Hypothalamus (tissue), 51 donors: ENCODE data around the gene NOC4L.

ENCODE experiments used
- DNase-seq, 51 donors: peaks; one replicate each; lab custom pipeline; 2025; lab: John Stamatoyannopoulos, UW

NOC4L gene

GRCh38 chr12:132178801-132179401 lies 34.6 kb downstream of the NOC4L start:
- peak in 1 of 51 donors; percentile 32 for DNase-seq

- no peak for DNase-seq
Measured at GRCh38 chr12:132179431-132180362, 35.4 kb downstream of the NOC4L start.

GRCh38 chr12:132180648-132181546 lies 36.6 kb downstream of the NOC4L start:
- no peak for DNase-seq

- no peak for DNase-seq
Measured at GRCh38 chr12:132181570-132182200, 37.4 kb downstream of the NOC4L start.

- no peak for DNase-seq
Measured at GRCh38 chr12:132182206-132182710, 38.0 kb downstream of the NOC4L start.

- DNase-seq = peak in 1 of 51 donors; percentile 61
Measured at GRCh38 chr12:132182711-132183365, 38.6 kb downstream of the NOC4L start.

- DNase-seq = no peak
Measured at GRCh38 chr12:132185705-132186104, 41.4 kb downstream of the NOC4L start.

- DNase-seq = no peak
Measured at GRCh38 chr12:132186208-132186856, 42.1 kb downstream of the NOC4L start.

- DNase-seq = no peak
Measured at GRCh38 chr12:132186857-132187620, 42.8 kb downstream of the NOC4L start.

GRCh38 chr12:132187646-132188450 lies 43.6 kb downstream of the NOC4L start:
- DNase-seq = no peak

GRCh38 chr12:132188451-132188901 lies 44.2 kb downstream of the NOC4L start:
- no peak for DNase-seq

GRCh38 chr12:132188916-132189325 lies 44.7 kb downstream of the NOC4L start:
- DNase-seq = no peak

- peak in 39 of 51 donors; percentile 3 to 80 (median 54) for DNase-seq
Measured at GRCh38 chr12:132189378-132190011, 45.2 kb downstream of the NOC4L start.

- no peak for DNase-seq
Measured at GRCh38 chr12:132190012-132190755, 45.9 kb downstream of the NOC4L start.

GRCh38 chr12:132190834-132191500 lies 46.7 kb downstream of the NOC4L start:
- DNase-seq = no peak
